ENCODE results near the gene FFAR1.

DNA sequence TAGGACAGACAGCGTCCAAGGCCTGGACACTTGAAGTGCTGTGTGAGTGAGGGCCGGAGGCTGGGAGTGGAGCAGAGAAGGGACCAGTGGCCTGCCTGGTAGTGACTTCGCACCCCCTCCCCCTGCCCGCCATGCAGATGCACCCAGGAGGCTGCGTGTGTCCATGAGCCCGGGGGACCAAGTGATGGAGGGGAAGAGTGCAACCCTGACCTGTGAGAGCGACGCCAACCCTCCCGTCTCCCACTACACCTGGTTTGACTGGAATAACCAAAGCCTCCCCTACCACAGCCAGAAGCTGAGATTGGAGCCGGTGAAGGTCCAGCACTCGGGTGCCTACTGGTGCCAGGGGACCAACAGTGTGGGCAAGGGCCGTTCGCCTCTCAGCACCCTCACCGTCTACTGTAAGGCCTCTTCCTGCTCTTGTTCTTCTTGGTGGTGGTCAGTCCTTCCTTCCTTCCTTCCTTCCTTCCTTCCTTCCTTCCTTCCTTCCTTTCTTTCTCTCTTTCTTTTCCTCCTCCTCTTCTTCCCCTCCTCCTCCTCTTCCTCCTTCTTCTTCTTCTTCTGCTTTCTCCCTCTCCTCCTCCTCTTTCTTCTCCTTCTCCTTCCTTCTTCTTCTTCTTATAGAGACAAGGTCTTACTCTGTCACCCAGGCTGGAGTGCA lies 6.0 kb upstream of the FFAR1 start:
- TF ChIP-seq, protein P1, sequence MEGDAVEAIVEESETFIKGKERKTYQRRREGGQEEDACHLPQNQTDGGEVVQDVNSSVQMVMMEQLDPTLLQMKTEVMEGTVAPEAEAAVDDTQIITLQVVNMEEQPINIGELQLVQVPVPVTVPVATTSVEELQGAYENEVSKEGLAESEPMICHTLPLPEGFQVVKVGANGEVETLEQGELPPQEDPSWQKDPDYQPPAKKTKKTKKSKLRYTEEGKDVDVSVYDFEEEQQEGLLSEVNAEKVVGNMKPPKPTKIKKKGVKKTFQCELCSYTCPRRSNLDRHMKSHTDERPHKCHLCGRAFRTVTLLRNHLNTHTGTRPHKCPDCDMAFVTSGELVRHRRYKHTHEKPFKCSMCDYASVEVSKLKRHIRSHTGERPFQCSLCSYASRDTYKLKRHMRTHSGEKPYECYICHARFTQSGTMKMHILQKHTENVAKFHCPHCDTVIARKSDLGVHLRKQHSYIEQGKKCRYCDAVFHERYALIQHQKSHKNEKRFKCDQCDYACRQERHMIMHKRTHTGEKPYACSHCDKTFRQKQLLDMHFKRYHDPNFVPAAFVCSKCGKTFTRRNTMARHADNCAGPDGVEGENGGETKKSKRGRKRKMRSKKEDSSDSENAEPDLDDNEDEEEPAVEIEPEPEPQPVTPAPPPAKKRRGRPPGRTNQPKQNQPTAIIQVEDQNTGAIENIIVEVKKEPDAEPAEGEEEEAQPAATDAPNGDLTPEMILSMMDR (IDR thresholded peaks at IDR 0.05; ENCODE audit: borderline replicate concordance, extremely low read depth, low read length, poor library complexity, severe bottlenecking), result no peak
- no peak for TF ChIP-seq EZH2 (IDR thresholded peaks at IDR 0.05; ENCODE audit: borderline replicate concordance, low read depth, low read length, severe bottlenecking)

Data from DND-41 (cell line).